DMS153 treated with DMSO at 0.1 percent for 48 hours (cell line): ENCODE data around the gene EEF1AKMT3.
A peak's percentile ranks its signal among the peaks of the same experiment; 100 is the strongest.
"Not testable (repeated sequence)": the region's sequence is repeated elsewhere in the genome, so short reads cannot be mapped to it uniquely, and the experiment has no call there.

Experiments
- DNase-seq: peaks from one replicate; lab custom pipeline; 2025; ENCODE audit not compliant: unreplicated experiment; lab: John Stamatoyannopoulos, UW

The EEF1AKMT3 gene

GRCh38 chr12:57815177-57816000 is 43.0 kb downstream of the EEF1AKMT3 start:
- peak; percentile 25 for DNase-seq

DNA sequence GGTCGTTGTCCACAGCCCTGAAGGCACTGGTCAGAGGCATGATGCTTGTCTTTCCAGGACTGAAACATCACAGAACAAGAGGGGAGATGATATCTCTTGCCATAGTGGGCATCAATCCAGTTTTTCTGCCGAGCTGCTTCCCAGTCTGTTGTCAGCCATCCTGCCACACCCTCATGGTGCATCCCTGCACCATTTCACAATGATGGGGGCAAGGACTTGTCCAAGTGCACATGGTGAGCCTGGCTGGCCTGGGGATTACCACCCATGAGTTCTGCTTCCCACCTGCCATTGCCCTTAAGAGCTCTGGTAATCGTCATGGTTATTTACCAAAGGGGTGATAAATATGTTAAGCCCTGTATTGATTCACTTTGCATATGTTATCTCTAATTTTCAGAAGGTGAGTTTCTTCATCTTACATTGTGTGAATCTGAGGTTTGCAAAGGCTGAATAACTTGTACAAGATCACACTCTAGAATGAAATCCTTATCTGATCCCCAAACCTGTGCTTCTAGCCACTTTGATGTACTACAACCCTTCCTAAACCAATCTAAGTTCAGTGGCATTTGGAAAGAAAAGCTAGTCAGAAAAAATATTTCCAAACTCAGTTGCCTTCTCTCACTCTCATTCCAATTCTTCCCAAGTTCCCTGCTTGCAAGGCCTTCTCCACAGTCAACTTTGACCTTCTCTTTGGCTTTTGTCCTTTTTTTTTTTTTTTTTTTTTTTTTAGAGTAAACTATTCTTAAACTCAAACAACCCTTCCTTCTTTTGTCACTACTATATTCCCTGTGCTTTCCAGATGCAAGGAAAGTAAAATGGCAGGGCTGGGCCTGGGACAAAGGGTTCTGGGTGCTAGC is 43.8 kb downstream of the EEF1AKMT3 start:
- DNase-seq: no peak

DNA sequence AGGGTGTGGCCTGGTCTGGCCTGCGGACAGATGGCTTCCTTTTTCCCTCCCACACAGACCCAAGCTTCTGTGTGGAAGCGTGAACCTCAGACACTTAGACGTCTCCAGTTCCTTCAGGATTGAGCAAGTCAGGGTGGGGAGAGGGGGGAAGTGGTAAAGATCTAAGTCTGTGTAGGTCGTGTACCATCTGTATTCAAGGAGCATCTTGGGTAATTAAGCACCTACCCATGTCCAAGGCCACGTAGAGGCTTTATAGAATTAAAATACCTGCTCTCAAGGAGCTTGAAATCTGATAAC is 44.4 kb downstream of the EEF1AKMT3 start:
- no peak for DNase-seq

- DNase-seq: no peak
Observed at GRCh38 chr12:57817261-57817989, 45.0 kb downstream of the EEF1AKMT3 start.

- not testable (repeated sequence) for DNase-seq
Observed at GRCh38 chr12:57817990-57818331, 45.5 kb downstream of the EEF1AKMT3 start.

DNA sequence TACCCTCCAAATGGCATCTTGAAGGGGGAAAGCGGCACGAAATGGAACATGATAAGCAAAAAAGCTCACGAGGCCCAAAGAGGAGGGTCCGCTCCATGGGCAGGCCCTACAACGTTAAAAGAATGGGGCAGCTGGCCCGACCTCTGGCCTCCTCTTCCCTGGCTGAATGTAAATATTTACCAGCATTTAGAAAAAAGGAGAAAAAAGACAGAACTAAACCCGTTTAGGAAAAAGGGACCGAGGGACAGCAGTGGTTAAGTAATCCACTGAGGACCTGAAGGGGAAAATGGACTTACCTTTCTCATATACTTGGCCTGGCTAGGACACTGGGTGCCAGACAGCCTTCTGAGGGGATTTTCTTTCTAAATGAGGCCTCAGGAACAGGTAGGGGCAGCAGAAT is 47.7 kb downstream of the EEF1AKMT3 start:
- DNase-seq: not testable (repeated sequence)

GRCh38 chr12:57821015-57821414 is 48.6 kb downstream of the EEF1AKMT3 start:
- DNase-seq: not testable (repeated sequence)

GRCh38 chr12:57821474-57822214 is 49.2 kb downstream of the EEF1AKMT3 start:
- DNase-seq: no peak

DNA sequence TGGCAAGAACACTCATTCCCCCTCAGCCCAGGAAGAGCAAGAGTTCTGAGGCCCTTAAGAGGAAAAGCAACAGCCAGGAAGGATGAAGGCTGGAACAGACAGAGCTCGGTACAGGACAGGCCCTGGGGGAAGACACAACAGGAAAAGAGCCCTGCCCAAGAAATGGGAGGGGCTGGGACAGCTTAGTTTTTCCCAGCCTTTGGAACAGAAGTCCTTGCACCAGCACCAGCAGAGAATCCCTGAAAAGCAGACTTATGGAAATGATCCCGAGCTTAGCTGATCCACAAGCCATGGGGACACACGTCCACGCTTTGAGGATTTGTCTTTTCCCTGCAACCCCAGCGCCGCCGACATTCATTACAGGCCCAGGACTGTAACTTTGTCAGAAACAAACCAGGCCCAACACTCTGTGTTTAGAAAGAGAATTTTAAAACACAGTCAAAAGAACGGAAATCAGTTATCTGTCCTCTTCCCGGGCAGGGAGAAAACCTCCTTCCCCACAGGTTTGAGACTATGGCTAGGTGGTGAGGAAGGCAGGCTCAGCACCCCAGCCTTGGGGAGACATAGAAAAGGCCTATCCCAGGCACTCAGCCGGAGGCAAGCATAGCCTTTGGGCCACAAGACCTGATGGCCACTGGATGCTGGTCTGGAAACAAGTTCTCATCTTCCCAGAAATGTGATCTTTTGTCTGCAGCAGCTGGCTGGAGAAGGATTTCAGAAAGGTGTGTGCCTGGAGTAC is 50.1 kb downstream of the EEF1AKMT3 start:
- DNase-seq: no peak

DNA sequence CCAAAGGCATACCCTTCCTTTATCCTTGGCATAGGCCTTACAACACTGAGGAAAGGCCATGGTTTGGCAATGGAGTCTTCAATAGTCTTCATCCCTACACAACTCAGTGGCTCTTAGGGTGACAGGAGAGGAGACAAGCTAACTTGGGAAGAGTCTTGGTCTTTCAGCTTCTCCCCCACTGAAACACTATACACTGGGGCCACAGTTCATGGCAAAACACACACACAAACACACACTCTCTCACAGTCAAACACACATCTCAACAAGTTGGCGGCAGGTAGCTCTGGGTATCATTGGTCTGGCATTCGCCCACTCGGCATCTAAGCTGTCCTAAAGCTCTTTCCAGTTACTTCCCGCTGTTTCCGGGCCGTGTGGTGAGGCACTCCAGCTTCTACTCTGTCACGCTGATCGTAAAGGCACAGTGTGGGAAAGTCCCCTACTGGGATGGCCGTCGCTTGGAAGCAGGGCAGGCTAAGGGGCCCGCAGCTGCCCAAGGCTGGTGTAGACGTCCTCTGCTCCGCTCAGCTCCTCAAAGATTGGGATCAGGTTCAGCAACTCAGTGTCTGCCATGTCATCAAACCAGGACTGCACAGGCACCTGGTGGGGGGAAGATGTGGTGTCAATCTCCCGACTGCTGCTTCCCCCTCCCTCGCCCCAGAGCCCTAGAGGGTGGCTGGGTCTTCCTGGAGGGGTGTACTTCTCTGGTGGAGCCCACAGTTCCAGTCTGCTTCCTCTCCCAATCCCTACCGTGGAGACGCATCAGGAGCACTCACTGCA is 50.9 kb downstream of the EEF1AKMT3 start:
- DNase-seq: no peak

DNA sequence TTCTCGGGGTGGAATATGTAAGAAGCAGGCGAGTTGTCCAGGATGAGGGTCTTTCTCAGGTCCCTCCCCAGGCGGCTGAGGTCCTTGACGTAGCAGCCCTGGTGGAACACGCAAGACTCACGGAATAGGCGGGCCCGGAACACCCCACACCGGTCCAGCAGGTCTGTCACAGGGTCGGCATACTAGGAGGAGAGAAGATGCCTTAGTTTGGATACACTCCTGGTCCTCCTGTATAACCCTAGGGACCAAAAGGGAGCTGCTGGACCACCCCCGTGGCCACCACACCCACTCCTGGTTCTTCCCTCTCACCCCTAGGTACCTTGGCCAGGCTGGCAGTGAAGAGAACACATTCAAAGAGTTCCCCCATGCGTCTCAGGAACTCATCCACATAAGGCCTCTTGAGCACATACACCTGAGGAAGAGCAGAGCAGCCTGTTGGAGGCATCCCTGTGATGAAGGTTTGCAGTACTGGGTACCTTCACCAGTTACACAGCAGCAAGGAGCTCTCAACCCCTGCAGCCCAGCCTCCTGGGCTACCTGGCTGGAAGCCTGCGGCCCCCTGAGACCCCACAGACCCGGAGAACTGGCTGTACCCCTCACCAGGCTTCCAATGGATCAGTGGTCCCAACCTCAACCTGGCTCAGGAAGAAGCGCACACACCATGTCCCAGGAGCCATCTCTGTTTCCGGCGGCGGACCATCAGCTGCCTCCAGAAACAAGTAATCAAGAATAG is 51.7 kb downstream of the EEF1AKMT3 start:
- DNase-seq: no peak

DNA sequence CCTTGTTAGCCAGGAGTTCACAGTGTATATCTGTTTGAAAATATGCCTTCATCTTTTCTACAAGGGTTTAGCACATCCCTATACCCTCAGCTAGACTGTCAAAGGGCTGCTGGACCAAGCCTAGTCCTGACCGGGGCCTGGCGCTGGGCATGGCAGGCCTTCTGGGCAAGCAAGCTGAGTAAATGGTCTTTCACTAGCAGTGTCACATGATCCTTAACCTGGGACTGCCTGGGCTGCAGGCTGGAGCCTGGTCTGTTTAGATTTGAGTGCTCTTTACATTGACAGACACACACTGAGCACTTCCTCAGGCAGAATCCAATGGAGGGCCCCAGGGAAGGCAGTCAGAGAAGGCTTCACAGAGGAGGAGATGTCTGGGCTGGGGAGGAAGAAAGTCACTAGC is 53.0 kb downstream of the EEF1AKMT3 start:
- no peak for DNase-seq

DNA sequence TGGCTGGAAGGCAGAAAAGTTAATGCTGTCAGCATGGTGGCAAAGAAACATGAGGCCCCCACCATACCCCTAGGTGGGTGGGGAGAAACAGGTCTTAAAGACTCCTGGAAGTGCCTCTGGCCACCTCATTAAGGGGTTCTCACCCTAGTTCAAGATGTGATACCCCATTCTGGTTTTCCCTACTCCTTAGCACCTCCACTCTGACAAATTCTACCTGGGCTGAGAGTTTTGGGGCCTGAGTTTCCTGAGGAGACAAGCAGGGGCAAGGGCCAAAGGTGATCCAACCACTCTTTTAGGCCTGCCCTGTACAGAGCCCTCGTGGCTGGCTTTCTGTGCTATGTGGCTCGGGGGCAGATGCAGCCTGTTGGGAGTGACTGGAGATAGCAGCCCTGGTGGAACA is 54.0 kb downstream of the EEF1AKMT3 start:
- no peak for DNase-seq

- DNase-seq: no peak
Observed at GRCh38 chr12:57826966-57827365, 54.6 kb downstream of the EEF1AKMT3 start.

DNA sequence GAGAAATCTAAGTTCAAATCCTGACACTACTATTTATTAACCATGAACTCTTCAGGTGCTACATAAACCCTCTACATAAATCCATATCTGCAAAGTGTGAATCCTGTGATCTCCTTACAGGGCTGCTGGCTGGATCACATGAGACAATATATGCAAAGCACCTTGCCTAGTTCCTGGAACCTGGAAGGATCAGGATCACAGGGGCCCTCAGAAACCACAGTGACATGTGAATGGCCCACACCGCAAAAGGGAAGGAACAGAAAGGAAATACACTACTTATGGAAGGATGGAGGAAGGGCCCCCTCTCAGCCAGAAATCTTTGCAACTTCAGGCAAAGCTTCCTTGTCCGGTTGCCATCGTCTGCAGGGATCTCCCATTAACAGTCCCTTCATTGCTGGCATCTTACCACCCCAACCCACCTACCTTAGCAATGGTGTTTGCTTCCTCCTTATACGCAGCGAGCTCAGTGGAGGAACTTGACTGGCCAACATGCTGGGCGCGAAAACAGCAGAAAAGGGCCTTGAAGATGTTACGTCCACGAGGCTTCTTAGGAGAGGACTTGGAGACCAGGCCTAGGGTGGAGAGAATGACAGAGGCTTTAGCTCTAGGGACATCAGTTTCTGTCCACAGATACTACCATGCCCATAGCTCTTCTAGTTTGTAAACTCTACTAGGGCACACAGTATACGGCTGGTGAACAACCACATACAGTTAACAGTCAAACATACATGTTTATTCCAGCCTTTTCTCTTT is 56.8 kb downstream of the EEF1AKMT3 start:
- DNase-seq: no peak

DNA sequence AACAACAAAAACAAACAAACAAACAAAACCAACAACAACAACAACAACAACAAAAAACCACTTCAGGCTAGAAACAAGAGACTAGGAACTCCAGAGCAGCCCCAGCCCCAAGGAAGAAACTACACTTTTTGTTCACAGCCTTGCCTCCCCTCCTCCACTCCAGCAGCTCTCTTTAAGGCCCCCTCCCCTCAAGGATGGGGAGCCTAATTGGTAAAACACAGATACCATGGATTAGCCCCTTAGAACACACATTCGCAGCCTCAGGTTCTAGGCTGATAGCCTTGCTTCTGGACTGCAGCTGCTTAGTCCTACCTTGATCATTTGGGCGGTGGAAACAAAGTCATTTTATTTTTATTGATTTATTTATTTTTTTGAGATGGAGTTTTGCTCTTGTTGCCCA is 58.0 kb downstream of the EEF1AKMT3 start:
- DNase-seq: no peak
